IPS-18c (cell line): Measurements from ENCODE around the gene RACGAP1.
A peak's percentile ranks its signal among the peaks of the same experiment; 100 is the strongest.

Experiments
- H3K4me3 ChIP-seq: 2 replicates; pipeline ENCODE4 v1.7.0; 2013; ENCODE audit warnings: low read depth, mild to moderate bottlenecking, low read length, moderate library complexity; ENCODE audit not compliant: insufficient read depth
- H3K9me3 ChIP-seq: one replicate; pipeline ENCODE4 v1.6.1; 2013; ENCODE audit warnings: mild to moderate bottlenecking, low read length, moderate library complexity; ENCODE audit not compliant: control insufficient read depth, insufficient read depth

RACGAP1 gene

GRCh38 chr12:50025187-50026059, at the start of gene RACGAP1:
Gene RACGAP1, minus strand, starts transcription at chr12:50025494. Its CDS starts 8,779 bp downstream, at chr12:50016715.
- H3K9me3 ChIP-seq, result no peaks in the 10 kb centered on the region

GRCh38 chr12:50073712-50074111, 48.4 kb upstream of the RACGAP1 start:
- Histone ChIP-seq H3K9me3 (no peaks in the 10 kb centered on the region), H3K4me3 (no peak overlapping the region)

More at GRCh38 chr12:50025187-50026059, at the start of gene RACGAP1:
- H3K4me3 ChIP-seq, result peak within 1 kb of the TSS; percentile 88

- Histone ChIP-seq H3K4me3 (no peak overlapping the region), H3K9me3 (no peaks in the 10 kb centered on the region)
Observed at GRCh38 chr12:50073206-50073605, 47.9 kb upstream of the RACGAP1 start.

GRCh38 chr12:50072198-50072907, 47.1 kb upstream of the RACGAP1 start:
- H3K9me3 ChIP-seq, result no peaks in the 10 kb centered on the region

GRCh38 chr12:50070314-50071060, 45.2 kb upstream of the RACGAP1 start:
- H3K4me3 ChIP-seq, result no peak overlapping the region
- H3K9me3 ChIP-seq, result no peaks in the 10 kb centered on the region

More at GRCh38 chr12:50072198-50072907, 47.1 kb upstream of the RACGAP1 start:
- H3K4me3 ChIP-seq, result no peak overlapping the region

DNA sequence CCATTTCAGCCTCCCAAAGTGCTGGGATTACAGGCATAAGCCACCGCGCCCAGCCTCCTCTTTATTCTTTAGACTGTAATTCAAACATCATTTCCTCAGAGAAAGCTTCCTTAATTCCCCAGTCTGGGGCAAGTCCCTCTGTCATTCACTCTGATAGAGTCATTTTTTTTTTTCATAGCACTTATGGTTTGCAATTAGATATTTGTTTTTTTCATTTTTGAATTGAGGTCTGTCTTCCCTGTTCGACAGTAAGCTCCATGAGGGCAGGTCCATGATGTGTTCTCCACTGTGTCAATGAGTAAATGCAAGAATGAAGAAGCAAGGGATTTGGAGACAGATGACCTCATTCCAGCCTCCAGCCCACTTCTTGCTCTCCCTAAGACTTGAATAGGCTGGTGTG, 44.2 kb upstream of the RACGAP1 start:
- no peaks in the 10 kb centered on the region for H3K9me3 ChIP-seq
- no peak overlapping the region for H3K4me3 ChIP-seq

- H3K4me3 ChIP-seq, result no peak overlapping the region
- no peaks in the 10 kb centered on the region for H3K9me3 ChIP-seq
Observed at GRCh38 chr12:50069069-50069468, 43.8 kb upstream of the RACGAP1 start.

- no peak overlapping the region for H3K4me3 ChIP-seq
- H3K9me3 ChIP-seq, result no peaks in the 10 kb centered on the region
Observed at GRCh38 chr12:50066402-50066801, 41.1 kb upstream of the RACGAP1 start.

DNA sequence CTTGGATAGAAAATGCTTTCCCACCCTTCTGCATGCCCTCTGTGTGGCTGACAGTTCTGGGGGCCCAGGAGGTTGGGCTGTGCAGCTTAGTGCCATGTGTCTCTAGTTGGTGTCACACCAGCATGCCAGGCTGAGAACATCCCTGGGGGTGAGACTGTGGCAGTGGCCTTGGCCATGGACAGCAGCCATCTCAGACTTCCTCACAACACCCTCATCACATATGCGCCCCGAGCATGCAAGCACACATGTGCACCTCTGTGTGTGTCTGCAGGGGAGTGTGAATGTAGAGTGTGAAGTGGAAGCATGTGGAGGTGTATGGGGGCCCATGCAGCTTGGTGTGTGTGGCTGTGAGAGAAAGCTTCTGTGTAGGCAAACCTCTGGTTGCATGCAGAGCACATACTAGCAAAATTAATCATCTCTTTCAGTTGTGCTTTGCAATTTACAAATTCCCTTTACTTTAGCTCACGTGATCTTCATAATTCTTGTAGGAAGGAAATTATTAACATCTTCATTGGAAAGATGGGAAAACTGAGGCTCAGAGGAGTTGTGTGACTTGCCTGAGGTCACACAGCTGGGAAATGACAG, 40.5 kb upstream of the RACGAP1 start:
- H3K9me3 ChIP-seq, result no peaks in the 10 kb centered on the region
- no peak overlapping the region for H3K4me3 ChIP-seq

DNA sequence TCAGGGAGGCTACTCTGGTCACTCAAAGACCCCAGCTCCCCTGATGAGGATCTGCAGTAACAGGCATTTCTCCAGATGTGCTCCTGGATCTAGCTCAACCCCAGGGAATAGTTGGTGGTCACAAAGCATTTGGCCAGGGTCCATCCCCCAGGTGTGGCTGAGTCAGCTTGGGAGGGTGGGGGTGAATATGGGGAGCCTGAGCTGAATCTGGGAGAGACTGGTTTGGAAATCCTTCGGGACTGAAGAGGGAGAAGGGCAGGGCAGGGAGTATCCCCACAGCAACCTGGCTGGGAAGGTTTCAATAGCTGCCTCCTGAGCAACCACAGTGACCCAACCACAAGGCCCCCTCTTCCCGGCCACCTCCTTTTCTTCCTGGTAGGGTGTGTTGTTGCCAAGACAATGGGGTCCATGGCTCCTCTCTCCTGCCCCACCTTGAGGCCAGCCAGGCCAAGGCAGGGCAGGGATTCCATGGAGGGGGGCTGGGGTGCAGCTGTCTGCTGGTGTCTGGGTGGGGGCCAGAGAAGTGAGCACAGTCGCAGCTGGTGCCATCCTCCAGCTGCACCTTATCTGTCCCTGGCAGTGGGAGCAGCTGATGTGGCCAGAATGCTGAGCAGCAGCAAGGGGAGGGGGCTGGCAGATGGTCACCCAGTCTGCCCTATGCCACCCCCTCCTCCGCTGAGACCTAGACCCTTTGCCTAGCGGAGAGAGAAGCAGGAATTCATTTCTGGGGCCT, 37.6 kb upstream of the RACGAP1 start:
- H3K9me3 ChIP-seq, result no peaks in the 10 kb centered on the region
- H3K4me3 ChIP-seq, result no peak overlapping the region

DNA sequence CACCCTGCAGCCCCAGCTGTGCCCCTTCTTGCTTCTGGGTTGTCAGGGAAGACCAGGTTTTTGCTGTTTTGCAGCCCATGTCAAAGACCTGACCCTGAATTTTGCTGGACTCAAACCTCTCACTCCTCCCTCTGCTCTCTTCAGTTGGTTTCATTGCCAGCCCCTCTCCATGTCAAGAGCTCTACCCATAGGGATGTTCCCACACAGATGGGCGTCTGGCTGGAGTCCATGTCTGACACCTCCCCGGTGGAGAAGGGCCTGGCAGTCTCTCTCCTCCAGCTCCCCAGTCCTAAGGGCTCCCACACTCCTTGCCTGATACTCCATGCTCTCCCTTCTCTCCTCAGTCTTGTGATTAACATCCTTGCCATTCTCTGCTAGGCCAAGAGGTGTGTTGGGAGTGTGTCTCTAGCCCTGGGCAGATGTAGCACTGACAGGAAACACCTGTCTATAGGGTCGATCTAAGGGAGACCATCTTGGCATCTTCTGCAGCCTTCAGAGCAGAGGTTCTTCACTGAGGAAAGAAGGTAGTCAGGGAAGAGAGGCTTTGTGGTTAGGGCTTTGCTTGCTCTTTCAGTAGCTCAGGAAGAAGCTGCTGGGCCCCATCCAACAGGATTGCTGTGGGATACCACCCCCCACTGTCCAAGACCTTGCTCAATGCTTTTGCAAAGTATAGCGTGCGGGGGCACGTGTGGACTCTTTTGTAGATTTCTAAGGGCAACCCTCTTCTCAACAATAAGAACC, 36.8 kb upstream of the RACGAP1 start:
- no peak overlapping the region for H3K4me3 ChIP-seq
- H3K9me3 ChIP-seq, result no peaks in the 10 kb centered on the region

DNA sequence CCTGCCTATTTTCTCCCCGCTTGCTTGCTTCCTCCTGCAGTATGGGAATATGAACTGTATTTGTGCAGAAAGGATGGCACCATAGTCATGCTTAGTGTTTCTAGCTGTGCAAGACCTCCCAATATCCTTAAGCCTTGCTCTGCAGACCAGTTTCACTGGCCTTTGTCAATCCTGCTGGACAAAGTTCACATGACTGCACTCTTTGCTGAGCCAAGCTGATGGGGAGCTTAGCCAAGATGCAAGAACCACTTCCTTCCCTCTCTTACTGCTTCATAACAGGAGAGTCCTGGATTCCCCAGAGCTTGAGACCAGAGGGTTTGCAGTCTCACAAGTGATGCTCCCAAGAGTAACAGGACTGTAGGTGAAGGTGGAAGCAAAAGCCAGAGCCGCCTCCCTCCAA, 35.9 kb upstream of the RACGAP1 start:
- no peaks in the 10 kb centered on the region for H3K9me3 ChIP-seq
- no peak overlapping the region for H3K4me3 ChIP-seq

GRCh38 chr12:50060120-50060468, 34.8 kb upstream of the RACGAP1 start:
- Histone ChIP-seq H3K9me3 (peaks cover 2% of the 10 kb centered on the region), H3K4me3 (no peak overlapping the region; the same call in 1 of the 2 replicates)

GRCh38 chr12:50059440-50060119, 34.3 kb upstream of the RACGAP1 start:
- no peak overlapping the region for H3K4me3 ChIP-seq

GRCh38 chr12:50058743-50059312, 33.5 kb upstream of the RACGAP1 start:
- H3K9me3 ChIP-seq, result peaks cover 2% of the 10 kb centered on the region
- H3K4me3 ChIP-seq, result no peak overlapping the region

More at GRCh38 chr12:50059440-50060119, 34.3 kb upstream of the RACGAP1 start:
- peaks cover 2% of the 10 kb centered on the region for H3K9me3 ChIP-seq
